GM18507 (cell line): Measurements from ENCODE around the gene EN2.

Experiments used
- DNase-seq: peaks from one replicate; pipeline ENCODE4 v3.0.0; 2011; ENCODE audit warnings: low read depth; ENCODE audit not compliant: insufficient read length; ENCODE audit errors: extremely low spot score
- FAIRE-seq: peaks from 2 replicates; lab custom pipeline; 2011; peaks lifted over from hg19 to GRCh38; lab: Jason Lieb, UNC

EN2 gene

GRCh38 chr7:155481764-155482163 is 23.8 kb downstream of the EN2 start:
- no peak for DNase-seq
- FAIRE-seq, result no peak

GRCh38 chr7:155482511-155483183 is 24.7 kb downstream of the EN2 start:
- DNase-seq, result no peak
- peak; percentile 64 for FAIRE-seq

GRCh38 chr7:155483245-155483644 is 25.3 kb downstream of the EN2 start:
- DNase-seq (no peak), FAIRE-seq (no peak)

GRCh38 chr7:155483868-155484325 is 26.0 kb downstream of the EN2 start:
- DNase-seq, result no peak

GRCh38 chr7:155484483-155485399 is 26.8 kb downstream of the EN2 start:
- no peak for DNase-seq
- FAIRE-seq, result no peak

More at GRCh38 chr7:155483868-155484325, 26.0 kb downstream of the EN2 start:
- FAIRE-seq, result no peak

GRCh38 chr7:155486783-155487508 is 29.0 kb downstream of the EN2 start:
- DNase-seq, result no peak
- no peak for FAIRE-seq

- DNase-seq, result no peak
- no peak for FAIRE-seq
Measured at GRCh38 chr7:155487509-155488482, 29.9 kb downstream of the EN2 start.

GRCh38 chr7:155488483-155489127 is 30.7 kb downstream of the EN2 start:
- DNase-seq, result no peak
- FAIRE-seq, result peak; percentile 18

- no peak for DNase-seq
- peak; percentile 83 for FAIRE-seq
Measured at GRCh38 chr7:155489158-155489840, 31.4 kb downstream of the EN2 start.

GRCh38 chr7:155489862-155490696 is 32.1 kb downstream of the EN2 start:
- FAIRE-seq (peak; percentile 39), DNase-seq (no peak)

GRCh38 chr7:155490697-155491628 is 33.0 kb downstream of the EN2 start:
- DNase-seq, result peak; percentile 68

GRCh38 chr7:155491812-155492211 is 33.9 kb downstream of the EN2 start:
- FAIRE-seq, result peak; percentile 26
- no peak for DNase-seq

More at GRCh38 chr7:155490697-155491628, 33.0 kb downstream of the EN2 start:
- FAIRE-seq, result peak; percentile 84

GRCh38 chr7:155493744-155494538 is 36.0 kb downstream of the EN2 start:
- FAIRE-seq (no peak), DNase-seq (no peak)

GRCh38 chr7:155494551-155494950 is 36.6 kb downstream of the EN2 start:
- FAIRE-seq (no peak), DNase-seq (no peak)
